ENCODE results near the gene PSMB9. TPM values are rescaled to one million over a fixed set of nuclear protein-coding genes. Genes with fewer than 3 reads are reported as not detected.

Gene PSMB9
- total RNA-seq, 1 experiment from 2014 or later: 51.9 TPM

DNA sequence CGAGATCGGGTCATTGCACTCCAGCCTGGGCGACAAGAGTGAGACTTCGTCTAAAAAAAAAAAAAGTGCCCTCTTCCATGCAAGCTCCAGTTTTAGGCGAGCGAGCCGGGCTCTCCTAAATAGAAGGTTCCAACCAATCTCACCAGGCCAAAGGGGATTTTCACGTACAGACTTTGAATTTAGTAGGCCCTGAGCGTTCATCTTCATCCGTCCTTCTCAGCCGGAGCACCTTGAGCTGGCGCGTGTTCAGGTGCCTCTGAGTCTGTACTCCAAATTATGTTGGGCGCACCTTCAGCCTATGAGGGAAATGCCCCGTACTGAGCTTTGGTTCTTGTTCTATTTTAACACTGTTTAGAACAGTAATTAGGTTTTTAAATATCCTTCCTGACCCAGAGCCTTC is 14.6 kb upstream of the PSMB9 start:
- DNase-seq (ENCODE audit: low spot score): no peak

DNA sequence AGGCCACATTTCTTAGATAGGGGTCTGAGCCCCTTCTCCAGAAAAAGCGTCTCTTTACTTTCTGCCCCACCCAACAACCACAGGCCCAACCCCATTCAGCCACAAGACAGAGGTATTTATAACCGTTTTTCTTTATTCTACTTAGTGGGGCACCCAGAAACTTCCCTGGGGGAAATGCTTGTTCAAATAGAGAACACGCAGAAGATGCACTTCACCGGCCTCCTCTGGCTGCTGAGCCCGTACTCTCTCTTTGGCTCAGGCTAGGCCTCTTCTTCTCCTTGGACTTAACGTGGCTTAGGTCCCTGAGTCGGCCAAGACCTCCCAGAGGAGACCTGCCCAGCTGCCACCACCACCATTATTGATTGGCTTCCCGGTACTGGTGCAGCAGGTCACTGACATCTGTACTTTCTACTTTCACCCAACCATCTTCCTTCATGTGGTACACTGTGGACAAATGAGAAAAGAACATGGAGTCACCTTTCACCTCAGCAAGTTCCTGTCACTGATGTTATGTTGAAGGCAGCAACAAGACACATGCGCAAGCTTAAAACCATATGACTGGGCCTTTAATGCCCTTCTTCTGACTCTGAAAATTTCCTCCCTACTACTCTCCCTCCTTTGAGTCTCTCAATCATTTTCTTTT is 13.3 kb upstream of the PSMB9 start:
- no peak for DNase-seq (ENCODE audit: low spot score)

- no peak for DNase-seq (ENCODE audit: low spot score)
Measured at GRCh38 chr6:32842021-32842650, 11.9 kb upstream of the PSMB9 start.

DNA sequence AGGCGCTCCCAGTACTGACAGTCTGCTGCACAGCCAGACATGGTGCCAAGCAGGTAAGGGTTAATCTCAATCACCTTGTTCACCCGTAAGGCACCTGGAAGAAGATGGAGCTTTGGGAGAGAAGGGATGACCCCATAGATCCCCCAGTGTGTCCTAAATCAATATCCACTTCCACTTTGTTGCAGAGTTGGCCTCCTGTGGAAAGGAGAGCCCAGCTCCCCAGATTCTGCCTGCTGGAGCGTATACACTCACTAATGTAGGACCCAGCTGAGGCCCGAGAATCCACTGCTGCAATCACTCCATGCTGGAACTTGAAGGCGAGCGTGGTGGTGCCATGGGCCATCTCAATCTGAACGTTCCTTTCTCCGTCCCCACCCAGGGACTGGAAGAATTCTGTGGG is 11.3 kb upstream of the PSMB9 start:
- DNase-seq (ENCODE audit: low spot score): no peak

- DNase-seq (ENCODE audit: low spot score): peak; percentile 13
Measured at GRCh38 chr6:32843331-32843978, 10.5 kb upstream of the PSMB9 start.

- DNase-seq (ENCODE audit: low spot score): peak; percentile 95
Measured at GRCh38 chr6:32843979-32844838, 9.8 kb upstream of the PSMB9 start, which contains the start of gene PSMB8. Gene PSMB8 (minus strand): TSS chr6:32844047. CDS start chr6:32843996, 51 bp downstream.

GRCh38 chr6:32844839-32845383 is 9.1 kb upstream of the PSMB9 start:
- no peak for DNase-seq (ENCODE audit: low spot score)

- DNase-seq (ENCODE audit: low spot score): no peak
Measured at GRCh38 chr6:32845384-32845884, 8.6 kb upstream of the PSMB9 start.

DNA sequence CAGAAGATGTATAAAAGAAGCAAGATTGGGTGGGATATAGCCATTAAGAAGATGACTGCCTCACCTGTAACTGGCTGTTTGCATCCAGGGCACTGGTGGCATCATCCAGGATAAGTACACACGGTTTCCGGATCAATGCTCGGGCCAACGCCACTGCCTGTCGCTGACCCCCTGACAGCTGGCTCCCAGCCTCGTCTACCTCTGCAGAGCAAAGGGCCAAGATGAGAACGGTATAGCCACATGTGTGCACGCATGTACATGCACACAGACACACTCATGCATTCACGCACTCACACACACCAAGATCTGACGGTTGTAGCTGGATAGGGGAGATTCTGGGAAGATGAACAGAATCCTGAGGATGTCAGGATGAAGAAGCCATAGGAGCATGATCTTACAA is 7.0 kb upstream of the PSMB9 start:
- DNase-seq (ENCODE audit: low spot score): no peak

- no peak for DNase-seq (ENCODE audit: low spot score)
Measured at GRCh38 chr6:32847795-32848194, 6.2 kb upstream of the PSMB9 start.

- no peak for DNase-seq (ENCODE audit: low spot score)
Measured at GRCh38 chr6:32849126-32849525, 4.9 kb upstream of the PSMB9 start.

DNA sequence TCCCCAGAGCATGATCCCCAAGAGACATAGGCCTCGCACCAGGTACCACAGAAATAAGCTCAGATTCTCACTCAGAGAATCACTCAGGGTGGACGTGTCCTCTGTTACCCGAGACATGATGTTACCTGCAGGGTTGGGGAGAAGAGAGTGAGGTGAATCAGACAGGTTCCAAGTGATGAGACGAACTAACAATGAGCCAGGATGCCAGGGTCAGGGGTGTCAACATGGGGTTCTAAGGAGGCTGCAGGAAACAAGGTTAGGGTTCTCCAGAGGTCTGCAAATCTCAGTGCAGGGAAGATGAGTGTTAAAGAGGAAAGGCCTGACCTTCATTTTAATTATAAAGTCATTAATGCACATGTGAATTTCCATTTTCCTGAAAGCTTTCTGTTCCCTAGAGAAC is 3.0 kb upstream of the PSMB9 start:
- DNase-seq (ENCODE audit: low spot score): no peak

GRCh38 chr6:32852018-32852843 is 1.8 kb upstream of the PSMB9 start:
- peak; percentile 21 for DNase-seq (ENCODE audit: low spot score)

DNA sequence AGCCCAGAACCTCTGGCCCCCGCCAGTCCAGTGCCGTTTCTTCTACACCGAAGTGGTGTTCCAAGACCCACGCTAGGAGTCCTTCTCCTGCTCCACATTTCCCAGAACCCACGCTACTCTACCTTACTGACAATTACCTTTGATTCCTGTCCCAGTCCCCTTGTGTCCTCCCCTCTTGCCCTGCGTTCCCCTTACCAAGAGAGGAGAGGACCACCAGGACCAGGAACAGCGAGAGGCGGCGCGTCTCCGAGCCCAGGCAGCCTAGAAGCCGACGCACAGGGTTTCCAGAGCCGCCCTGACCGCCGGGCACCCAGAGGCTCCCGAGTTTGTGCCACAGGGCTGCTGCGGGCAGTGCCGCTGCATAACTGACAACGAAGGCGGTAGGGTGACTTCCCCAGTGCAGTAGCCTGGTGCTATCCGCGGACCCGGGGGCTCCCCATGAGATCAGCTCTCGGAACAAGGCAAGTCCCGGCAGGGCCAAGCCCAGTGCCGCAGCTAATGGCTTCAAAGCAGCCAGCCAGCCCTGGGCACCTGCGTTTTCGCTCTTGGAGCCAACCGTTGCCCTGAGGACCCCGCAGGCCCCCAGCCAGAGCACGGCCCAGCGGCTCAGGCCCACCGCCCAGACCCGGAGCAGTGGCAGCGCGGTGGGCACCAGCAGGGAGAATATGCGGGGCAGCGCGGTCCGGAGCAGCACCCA is 1.0 kb upstream of the PSMB9 start:
- peak; percentile 21 for DNase-seq (ENCODE audit: low spot score)

DNA sequence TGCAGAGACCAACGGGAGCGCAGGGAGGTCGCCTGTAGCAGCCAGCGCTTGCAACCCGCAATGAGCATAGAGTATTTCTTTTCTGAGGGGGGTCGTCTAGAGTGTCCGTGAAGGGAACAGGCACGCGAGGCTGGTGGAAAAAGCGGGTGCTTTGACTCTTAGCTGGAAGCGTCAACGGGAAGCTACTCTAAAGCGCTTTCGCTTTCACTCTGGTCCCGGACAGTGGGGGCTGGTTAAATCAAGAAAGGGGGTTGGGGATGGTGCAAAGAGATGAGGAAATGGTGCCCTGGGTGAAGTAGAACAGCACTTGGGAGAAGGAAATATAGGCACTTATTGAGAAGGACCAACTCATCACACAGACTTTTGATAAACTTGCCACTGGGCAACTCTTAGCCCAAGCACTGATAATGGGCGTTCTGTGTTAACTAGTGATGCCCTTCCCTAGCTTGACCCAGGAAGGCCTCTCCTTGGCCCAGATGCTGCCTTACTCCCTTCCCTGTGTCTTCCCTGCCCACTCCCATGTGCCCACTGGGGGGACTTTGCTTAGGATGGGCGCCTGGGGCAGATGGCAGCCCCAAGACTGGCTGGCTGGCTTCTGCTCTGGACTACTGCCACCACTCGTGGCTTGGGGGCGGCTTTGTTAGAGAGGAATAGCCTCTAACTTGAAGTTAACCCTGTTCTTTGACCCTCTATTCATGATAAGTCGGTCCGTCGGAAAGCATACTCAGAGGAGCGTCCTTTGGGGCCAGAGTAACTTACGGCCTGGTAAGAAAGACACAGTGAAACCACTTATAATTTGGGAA is 585 bp downstream of the PSMB9 start:
- peak; percentile 47 for DNase-seq (ENCODE audit: low spot score)

GRCh38 chr6:32855467-32856174 is 1.6 kb downstream of the PSMB9 start:
- no peak for DNase-seq (ENCODE audit: low spot score)

DNA sequence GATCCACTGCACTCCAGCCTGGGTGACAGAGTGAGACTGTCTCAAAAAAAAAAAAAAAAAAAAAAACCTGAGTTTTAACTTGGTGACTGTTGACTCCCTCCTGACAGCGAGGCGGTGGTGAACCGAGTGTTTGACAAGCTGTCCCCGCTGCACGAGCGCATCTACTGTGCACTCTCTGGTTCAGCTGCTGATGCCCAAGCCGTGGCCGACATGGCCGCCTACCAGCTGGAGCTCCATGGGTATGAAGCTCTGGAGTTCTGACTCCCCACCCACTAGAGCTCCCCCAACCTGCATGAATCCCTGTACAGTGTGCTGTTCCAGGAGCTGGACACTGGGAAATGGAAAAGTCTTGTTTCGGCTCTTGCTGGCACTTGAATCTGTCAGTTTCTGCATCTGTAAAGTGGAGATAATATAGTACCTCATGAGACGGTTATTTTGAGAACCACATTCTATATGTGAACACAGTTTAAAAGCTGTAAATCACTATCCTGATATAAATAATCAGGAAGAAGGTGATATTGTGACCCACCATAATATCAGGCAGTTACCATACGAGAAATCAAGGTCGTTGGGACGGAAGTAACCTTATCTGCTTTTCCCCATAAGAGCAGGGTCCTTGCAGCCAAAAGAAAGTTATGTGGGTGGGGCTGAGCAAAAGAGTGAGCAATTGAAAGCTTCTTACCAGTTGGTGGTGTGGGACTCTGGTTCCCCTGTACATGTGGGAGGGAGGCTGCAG is 3.3 kb downstream of the PSMB9 start:
- DNase-seq (ENCODE audit: low spot score): no peak

DNA sequence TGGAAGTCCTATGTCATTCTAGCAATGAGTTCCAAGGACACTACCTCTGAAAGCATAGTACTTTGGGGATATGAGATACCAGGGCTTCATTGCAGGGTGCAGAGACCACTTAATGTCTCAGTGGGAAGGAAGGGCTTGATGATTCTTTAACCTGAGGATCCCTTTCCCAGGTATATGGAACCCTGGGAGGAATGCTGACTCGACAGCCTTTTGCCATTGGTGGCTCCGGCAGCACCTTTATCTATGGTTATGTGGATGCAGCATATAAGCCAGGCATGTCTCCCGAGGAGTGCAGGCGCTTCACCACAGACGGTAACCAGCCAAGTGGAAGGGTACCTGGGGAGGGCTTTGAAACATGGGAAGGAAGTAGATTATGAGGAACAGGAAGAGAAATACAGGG is 4.2 kb downstream of the PSMB9 start:
- DNase-seq (ENCODE audit: low spot score): no peak

Measured in A172 (cell line).